NCI-H748 (cell line): ENCODE measurements around the gene ADCY2.

Experiments
- DNase-seq: peaks from one replicate; lab custom pipeline; 2025; ENCODE audit not compliant: unreplicated experiment; lab: John Stamatoyannopoulos, UW

The ADCY2 gene

GRCh38 chr5:7659420-7659819 lies 263.5 kb downstream of the ADCY2 start:
- no peak for DNase-seq

- no peak for DNase-seq
Measured at GRCh38 chr5:7662289-7662688, 266.4 kb downstream of the ADCY2 start.

GRCh38 chr5:7663808-7664207 lies 267.9 kb downstream of the ADCY2 start:
- DNase-seq, result no peak

GRCh38 chr5:7664208-7664607 lies 268.3 kb downstream of the ADCY2 start:
- no peak for DNase-seq

GRCh38 chr5:7667216-7667767 lies 271.4 kb downstream of the ADCY2 start:
- no peak for DNase-seq

- no peak for DNase-seq
Measured at GRCh38 chr5:7668161-7668560, 272.2 kb downstream of the ADCY2 start.

GRCh38 chr5:7668627-7669026 lies 272.7 kb downstream of the ADCY2 start:
- no peak for DNase-seq

- no peak for DNase-seq
Measured at GRCh38 chr5:7671381-7671993, 275.5 kb downstream of the ADCY2 start.

GRCh38 chr5:7673658-7674057 lies 277.7 kb downstream of the ADCY2 start:
- DNase-seq, result no peak

GRCh38 chr5:7676455-7676854 lies 280.5 kb downstream of the ADCY2 start:
- peak; percentile 39 for DNase-seq

- DNase-seq, result no peak
Measured at GRCh38 chr5:7678030-7678429, 282.1 kb downstream of the ADCY2 start.

- no peak for DNase-seq
Measured at GRCh38 chr5:7679663-7680062, 283.7 kb downstream of the ADCY2 start.

- no peak for DNase-seq
Measured at GRCh38 chr5:7680260-7680659, 284.3 kb downstream of the ADCY2 start.

GRCh38 chr5:7682379-7682778 lies 286.4 kb downstream of the ADCY2 start:
- DNase-seq, result peak; percentile 43

GRCh38 chr5:7683753-7684152 lies 287.8 kb downstream of the ADCY2 start:
- DNase-seq, result no peak

- no peak for DNase-seq
Measured at GRCh38 chr5:7684826-7685225, 288.9 kb downstream of the ADCY2 start.

- DNase-seq, result peak; percentile 45
Measured at GRCh38 chr5:7686794-7687193, 290.9 kb downstream of the ADCY2 start.

GRCh38 chr5:7690557-7690956 lies 294.6 kb downstream of the ADCY2 start:
- peak; percentile 86 for DNase-seq

GRCh38 chr5:7705261-7705660 lies 309.3 kb downstream of the ADCY2 start:
- peak; percentile 33 for DNase-seq

GRCh38 chr5:7705736-7706135 lies 309.8 kb downstream of the ADCY2 start:
- no peak for DNase-seq

- DNase-seq, result no peak
Measured at GRCh38 chr5:7706256-7706655, 310.3 kb downstream of the ADCY2 start.

- no peak for DNase-seq
Measured at GRCh38 chr5:7714119-7714518, 318.2 kb downstream of the ADCY2 start.

GRCh38 chr5:7714697-7715096 lies 318.8 kb downstream of the ADCY2 start:
- DNase-seq, result no peak
